Fibroblast of lung (primary cell): ENCODE results near the gene TMEM132E. TPM values are rescaled to one million over a fixed set of nuclear protein-coding genes. Genes with fewer than 3 reads are reported as not detected.

Experiments
- DNase-seq, 2 donors: peaks; one replicate each; pipeline versions ENCODE4 v3.0.0 to v3.0.0-alpha.2; 2010; ENCODE audit warnings: low read depth in 2 of 2
- H2AFZ ChIP-seq: 2 replicates; pipeline ENCODE4 v1.5.1; 2012; ENCODE audit warnings: low read length, control low read depth, inconsistent platforms
- H3K27ac ChIP-seq: 2 replicates; pipeline ENCODE4 v1.5.1; 2011; ENCODE audit warnings: low read length, control low read depth; ENCODE audit not compliant: insufficient read depth
- H3K27me3 ChIP-seq: 2 replicates; pipeline ENCODE4 v1.5.1; 2011; ENCODE audit warnings: mild to moderate bottlenecking, low read length; ENCODE audit not compliant: control insufficient read depth, insufficient read depth
- H3K36me3 ChIP-seq: 2 replicates; pipeline ENCODE4 v1.5.1; 2011; ENCODE audit warnings: low read length; ENCODE audit not compliant: control insufficient read depth, insufficient read depth
- H3K4me1 ChIP-seq: 2 replicates; pipeline ENCODE4 v1.5.1; 2011; ENCODE audit warnings: low read length; ENCODE audit not compliant: control insufficient read depth, insufficient read depth; ENCODE audit errors: extremely low read depth
- H3K4me2 ChIP-seq: 2 replicates; pipeline ENCODE4 v1.5.1; 2011; ENCODE audit warnings: low read length, control low read depth; ENCODE audit not compliant: insufficient read depth; ENCODE audit errors: extremely low read depth
- H3K4me3 ChIP-seq, 4 experiments: fragments of 200-600 bp in 1 of 4; sonication (generic) in 1 of 4; replicated peaks in 1 of 4; 2 replicates each; pipeline ENCODE4 v1.5.1; 2011 to 2016; ENCODE audit warnings: low read length in 4 of 4, low read depth in 3 of 4, mild to moderate bottlenecking in 3 of 4, control low read depth in 2 of 4, inconsistent platforms in 1 of 4, mixed read lengths in 1 of 4; ENCODE audit not compliant: insufficient read depth in 1 of 4; ENCODE audit errors: control extremely low read depth in 1 of 4
- H3K79me2 ChIP-seq: 2 replicates; pipeline ENCODE4 v1.5.1; 2012; ENCODE audit warnings: mild to moderate bottlenecking, low read length, inconsistent platforms; ENCODE audit not compliant: control insufficient read depth, insufficient read depth
- H3K9ac ChIP-seq: 2 replicates; pipeline ENCODE4 v1.5.1; 2011; ENCODE audit warnings: mild to moderate bottlenecking, low read length, control low read depth; ENCODE audit not compliant: insufficient read depth
- H3K9me3 ChIP-seq: 2 replicates; pipeline ENCODE4 v1.5.1; 2012; ENCODE audit warnings: low read depth, low read length; ENCODE audit not compliant: control insufficient read depth, insufficient read depth
- H4K20me1 ChIP-seq: 2 replicates; pipeline ENCODE4 v1.5.1; 2011; ENCODE audit warnings: low read length; ENCODE audit not compliant: control insufficient read depth, insufficient read depth; ENCODE audit errors: extremely low read depth
- CTCF ChIP-seq, 2 donors: IDR thresholded peaks in 1 of 2; conservative IDR thresholded peaks in 1 of 2; 1 replicate in 1 of 2; 2 replicates in 1 of 2; pipeline ENCODE4 v1.5.1; 2011 to 2012; ENCODE audit warnings: low read length in 2 of 2, control low read depth in 1 of 2, inconsistent platforms in 1 of 2, low read depth in 1 of 2, mild to moderate bottlenecking in 1 of 2
- EZH2 ChIP-seq: IDR thresholded peaks from 2 replicates; pipeline ENCODE4 v1.5.1; 2012; ENCODE audit warnings: low read length, control low read depth, mild to moderate bottlenecking; ENCODE audit errors: missing control alignments
- polyA plus RNA-seq, 2 donors: library from polyadenylated mRNA; depleted of rRNA in 1 of 2; stranded (reverse) in 1 of 2; unstranded in 1 of 2; fragments of >200 nt; gene quantifications; 2 replicates each; pipeline ENCODE4 v1.2.1, GENCODE V29; 2011 to 2012; ENCODE audit warnings: missing spikeins in 1 of 2
- total RNA-seq: library from RNA; depleted of rRNA; stranded (reverse); fragments of >200 nt; gene quantifications from 2 replicates; pipeline ENCODE4 v1.2.1, GENCODE V29; 2014

Gene TMEM132E
- total and polyA plus RNA-seq, 2 donors (not counting 1 experiment from before 2014, with no cell fraction given), result not detected

DNA sequence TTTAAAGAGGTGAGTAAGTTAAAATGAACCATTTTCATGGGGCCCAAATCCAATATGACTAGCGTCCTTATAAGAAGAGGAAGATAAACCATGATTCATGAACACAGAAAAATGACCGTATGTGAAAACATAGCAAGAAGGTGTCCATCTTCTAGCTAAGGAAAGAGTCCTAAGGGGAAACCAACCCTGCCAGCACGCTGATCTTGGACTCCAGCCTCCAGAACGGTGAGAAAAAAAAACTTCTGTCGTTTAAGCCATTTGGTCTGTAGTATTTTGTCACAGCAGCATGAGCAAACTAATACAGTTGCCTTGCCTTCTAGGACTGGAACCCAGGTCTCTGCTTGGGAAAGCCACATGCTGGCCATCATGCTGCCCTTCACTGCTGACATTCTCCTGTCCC is 4.2 kb upstream of the TMEM132E start:
- no peaks in the 10 kb centered on the region for H4K20me1 ChIP-seq
- no peak for DNase-seq
- no peak overlapping the region for H3K4me2 ChIP-seq
- H2AFZ ChIP-seq, result no peak overlapping the region
- peaks cover 12% of the 10 kb centered on the region for H3K27me3 ChIP-seq
- H3K36me3 ChIP-seq, result no peaks in the 10 kb centered on the region
- H3K4me3 ChIP-seq, result no peak overlapping the region
- TF ChIP-seq CTCF (conservative IDR thresholded peaks at IDR 0.05 in 1 of 2, IDR thresholded peaks at IDR 0.05 in 1 of 2; ENCODE audit: low read depth in 1 of 2, low read length in 2 of 2), result no peak
- no peak for TF ChIP-seq EZH2
- H3K9ac ChIP-seq, result no peak overlapping the region
- H3K4me1 ChIP-seq, result no peaks in the 10 kb centered on the region
- H3K9me3 ChIP-seq, result no peaks in the 10 kb centered on the region
- no peaks in the 10 kb centered on the region for H3K79me2 ChIP-seq
- H3K27ac ChIP-seq, result no peak overlapping the region

DNA sequence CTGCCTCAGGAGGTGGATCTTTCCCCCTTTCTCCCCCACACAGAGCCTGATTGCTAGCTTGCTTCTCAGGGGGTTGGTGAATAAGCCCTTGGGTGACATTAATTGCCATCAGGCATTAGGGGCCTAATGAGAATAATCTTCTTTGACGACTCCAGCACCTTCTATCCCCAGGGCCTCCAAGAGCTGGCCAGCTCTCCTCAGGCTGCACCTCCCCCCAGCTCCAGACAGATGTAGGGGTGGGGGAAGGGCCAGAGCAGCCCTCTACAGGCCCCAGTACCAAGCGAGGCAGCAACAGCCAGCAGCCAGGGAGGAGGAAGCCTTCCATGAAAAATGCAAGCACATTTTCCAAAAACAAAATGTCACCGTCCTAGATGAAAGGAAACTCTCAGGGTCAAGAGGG is 1.4 kb upstream of the TMEM132E start:
- H3K4me1 ChIP-seq, result no peaks in the 10 kb centered on the region
- H3K4me3 ChIP-seq, result no peak overlapping the region
- no peak overlapping the region for H3K27ac ChIP-seq
- peaks cover 30% of the 10 kb centered on the region for H3K27me3 ChIP-seq
- no peak overlapping the region for H3K9ac ChIP-seq
- H4K20me1 ChIP-seq, result no peaks in the 10 kb centered on the region
- H3K4me2 ChIP-seq, result no peak overlapping the region
- no peaks in the 10 kb centered on the region for H3K79me2 ChIP-seq
- TF ChIP-seq CTCF (conservative IDR thresholded peaks at IDR 0.05 in 1 of 2, IDR thresholded peaks at IDR 0.05 in 1 of 2; ENCODE audit: low read depth in 1 of 2, low read length in 2 of 2) (no peak), EZH2 (no peak)
- no peak for DNase-seq
- no peaks in the 10 kb centered on the region for H3K36me3 ChIP-seq
- no peak overlapping the region for H2AFZ ChIP-seq
- no peaks in the 10 kb centered on the region for H3K9me3 ChIP-seq

DNA sequence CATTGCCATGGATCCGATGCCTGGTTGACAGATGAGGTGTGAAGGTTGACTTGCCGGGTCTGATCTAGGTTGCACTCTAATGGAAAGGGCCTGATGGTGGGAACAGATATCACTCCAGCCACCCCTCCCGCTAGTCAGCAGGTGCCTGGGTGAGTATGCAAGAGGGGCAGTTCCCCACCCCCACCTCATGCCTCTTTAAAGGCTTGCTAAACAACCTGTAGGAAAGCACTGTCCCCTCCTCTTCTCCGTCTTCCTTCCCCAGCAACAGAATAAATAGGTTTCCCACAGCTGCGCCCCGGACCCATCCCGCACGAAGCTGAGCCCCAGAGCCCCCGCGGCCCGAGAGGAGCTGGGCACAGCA is 746 bp upstream of the TMEM132E start:
- no peaks in the 10 kb centered on the region for H3K36me3 ChIP-seq
- no peak overlapping the region for H2AFZ ChIP-seq
- H3K9me3 ChIP-seq, result no peaks in the 10 kb centered on the region
- H3K9ac ChIP-seq, result no peak overlapping the region
- no peak overlapping the region for H3K4me2 ChIP-seq
- peaks cover 36% of the 10 kb centered on the region for H3K27me3 ChIP-seq
- no peak overlapping the region for H3K4me3 ChIP-seq
- no peaks in the 10 kb centered on the region for H3K79me2 ChIP-seq
- H4K20me1 ChIP-seq, result no peaks in the 10 kb centered on the region
- TF ChIP-seq CTCF (conservative IDR thresholded peaks at IDR 0.05 in 1 of 2, IDR thresholded peaks at IDR 0.05 in 1 of 2; ENCODE audit: low read depth in 1 of 2, low read length in 2 of 2), result no peak
- no peak for TF ChIP-seq EZH2
- H3K4me1 ChIP-seq, result no peaks in the 10 kb centered on the region
- no peak for DNase-seq
- H3K27ac ChIP-seq, result no peak overlapping the region
